Endometrial microvascular endothelial cells (primary cell): Measurements from ENCODE around the gene SEZ6. TPM values are rescaled to one million over a fixed set of nuclear protein-coding genes. Genes with fewer than 3 reads are reported as not detected.

Experiments
- in situ Hi-C: cut with HindIII; loops from 2 replicates; pipeline ENCODE4 v1.10.0; 2017; ENCODE audit warnings: low sequenced_read_pairs, low pct_unique_long_range_greater_than_20kb; ENCODE audit errors: inconsistent ontology term
- total RNA-seq: library from RNA; depleted of rRNA; stranded (reverse); fragments of >200 nt; gene quantifications from one replicate; pipeline ENCODE4 v1.2.3, GENCODE V29; 2015; ENCODE audit errors: inconsistent ontology term

SEZ6 gene
- total RNA-seq, 1 donor from 2014 or later: not detected

DNA sequence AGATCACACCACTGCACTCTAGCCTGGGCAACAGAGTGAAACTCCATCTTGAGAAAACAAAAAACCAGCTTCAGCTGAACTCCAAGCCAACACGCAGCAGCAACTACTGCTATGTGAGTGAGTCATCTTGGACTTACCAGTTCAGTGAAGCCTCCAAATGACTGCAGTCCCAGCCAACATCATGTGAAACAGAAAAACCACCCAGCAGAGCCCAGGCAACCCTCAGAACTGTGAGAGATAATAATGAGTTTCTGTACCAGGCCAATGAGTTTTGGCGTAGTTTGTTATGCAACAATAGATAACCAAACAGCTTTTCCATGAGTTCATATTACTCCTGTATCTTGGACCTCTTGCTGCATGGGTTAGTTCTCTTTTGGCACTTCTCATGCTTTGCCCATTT, 77.8 kb downstream of the SEZ6 start:
- in situ Hi-C loops: no loop called here

DNA sequence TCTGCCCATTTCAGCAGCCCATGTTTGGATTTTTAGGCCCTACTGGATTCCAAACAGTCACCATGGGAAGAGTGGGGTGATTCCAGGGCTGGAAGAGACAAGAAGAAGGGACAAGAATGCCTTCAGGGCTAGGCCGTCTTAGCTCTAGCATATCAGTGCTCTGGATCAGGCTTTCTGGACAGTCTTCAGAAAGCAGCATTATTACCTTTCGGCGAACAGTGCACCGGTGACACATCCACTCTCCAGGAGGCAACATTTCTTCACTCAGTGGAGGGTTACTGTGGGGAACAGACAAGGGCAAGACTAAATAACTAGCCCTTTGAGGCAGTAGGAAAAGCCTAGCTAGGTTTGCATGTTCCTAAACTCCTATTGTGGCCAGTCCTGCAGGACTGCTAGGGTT, 79.0 kb downstream of the SEZ6 start:
- in situ Hi-C loops: no loop called here

GRCh38 chr17:28926366-28926765, 79.5 kb downstream of the SEZ6 start:
- in situ Hi-C loops: no loop called here

DNA sequence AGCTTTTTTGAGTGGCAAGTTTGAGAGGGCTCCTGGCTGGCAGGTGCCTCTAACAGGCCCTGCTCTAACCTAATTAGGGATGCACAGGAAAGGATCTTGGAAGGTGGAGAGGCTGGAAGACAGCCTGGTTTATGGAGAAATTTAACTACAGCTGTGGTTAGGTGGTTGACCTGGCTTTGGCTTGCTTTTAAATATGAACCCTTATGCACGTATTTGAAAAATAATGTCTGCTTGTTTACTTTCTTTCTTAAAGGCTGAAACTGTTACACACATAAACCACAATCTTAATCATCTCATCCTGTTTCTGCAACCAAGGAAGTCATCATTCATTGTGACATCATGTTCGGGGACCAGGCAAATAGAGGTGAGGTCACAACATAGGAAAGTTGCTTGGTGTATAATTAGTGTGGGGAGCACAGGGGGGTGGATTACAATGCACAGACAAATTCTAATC, 79.9 kb downstream of the SEZ6 start:
- in situ Hi-C loops: no loop called here

DNA sequence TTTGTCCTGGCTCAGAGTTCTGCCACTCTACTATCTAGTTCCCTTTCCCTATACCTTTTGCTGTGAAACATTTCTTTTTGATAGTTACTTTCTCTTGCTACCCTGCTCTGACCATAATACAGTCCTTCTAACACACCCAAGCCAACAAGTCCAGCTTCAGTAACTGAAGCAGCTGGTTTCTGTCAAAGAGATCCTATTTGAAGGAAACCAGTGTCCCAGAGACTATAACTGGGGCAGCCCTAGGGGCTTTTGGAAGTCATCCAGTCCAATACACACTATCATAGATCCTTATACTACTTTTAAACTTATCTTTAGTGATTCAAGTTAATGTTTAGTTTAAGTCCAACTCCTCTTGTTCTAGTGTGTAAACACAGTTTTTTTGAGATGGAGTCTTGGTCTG, 85.6 kb downstream of the SEZ6 start:
- in situ Hi-C loops: no loop called here

DNA sequence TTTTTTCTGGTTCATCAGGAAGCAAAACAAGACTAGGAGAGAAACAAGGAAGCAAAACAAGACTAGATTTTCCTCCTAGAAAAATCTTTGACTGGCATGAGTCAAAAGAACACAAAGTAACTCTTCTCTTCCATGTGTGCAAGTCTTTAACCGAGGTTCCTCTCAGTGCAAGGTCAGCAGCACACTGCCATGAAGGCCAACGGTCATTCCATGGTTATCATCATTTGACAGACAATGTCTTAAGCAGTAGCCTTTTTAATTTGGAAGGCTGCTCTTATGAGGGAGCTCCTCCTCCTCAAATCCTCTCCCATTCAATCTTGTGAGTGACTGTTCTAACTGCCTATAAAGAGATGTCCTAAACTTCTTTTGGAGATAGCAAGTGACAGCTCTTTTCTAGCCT, 87.5 kb downstream of the SEZ6 start:
- in situ Hi-C loops: no loop called here

- in situ Hi-C loops: no loop called here
Observed at GRCh38 chr17:28917465-28917864, 88.4 kb downstream of the SEZ6 start.

GRCh38 chr17:28917029-28917428, 88.8 kb downstream of the SEZ6 start:
- in situ Hi-C loops: no loop called here

DNA sequence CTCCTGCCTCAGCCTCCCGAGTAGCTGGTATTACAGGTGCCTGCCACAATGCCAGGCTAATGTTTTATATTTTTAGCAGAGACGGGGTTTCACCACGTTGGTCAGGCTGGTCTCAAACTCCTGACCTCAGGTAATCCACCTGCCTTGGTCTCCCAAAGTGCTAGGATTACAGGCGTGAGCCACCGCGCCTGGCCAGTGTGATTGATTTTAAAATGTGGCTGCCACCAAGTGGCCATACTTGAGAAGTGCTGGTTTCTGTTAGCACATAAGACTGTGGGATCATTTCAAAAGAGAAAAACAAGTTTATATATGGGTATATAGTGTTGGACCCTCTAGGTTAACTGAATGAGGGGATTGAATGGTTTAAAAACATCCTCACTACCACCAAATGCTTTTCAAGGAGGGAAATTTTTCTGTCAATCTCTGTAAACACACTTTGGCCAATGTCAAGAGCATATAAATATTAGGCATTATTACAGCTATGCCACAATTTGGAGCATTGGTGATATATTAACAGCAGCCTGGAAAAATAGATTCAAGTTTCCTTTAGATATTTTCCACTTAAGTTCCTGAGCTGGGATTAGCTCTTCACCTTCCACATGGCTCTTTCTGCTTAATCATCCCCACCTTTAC, 89.4 kb downstream of the SEZ6 start:
- in situ Hi-C loops: no loop called here

DNA sequence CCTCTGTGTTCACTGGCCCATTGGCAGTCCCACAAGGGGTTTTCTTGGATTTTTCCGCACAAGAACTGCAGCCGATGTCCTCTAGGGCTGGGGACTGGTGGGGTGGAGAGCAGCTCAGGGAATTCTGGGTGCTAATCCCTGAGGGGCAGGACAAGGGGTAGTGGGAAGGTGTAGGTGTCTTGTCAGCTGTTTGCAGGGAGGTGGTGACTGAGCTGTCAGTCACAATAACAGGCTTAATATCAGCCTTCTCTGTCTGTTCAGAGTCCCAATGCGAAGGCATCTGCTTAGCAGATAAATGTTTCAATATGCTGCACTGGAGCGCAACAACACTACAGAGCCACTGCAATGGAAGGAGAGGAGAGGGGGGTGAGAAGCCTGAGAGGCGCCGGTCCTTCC, 92.9 kb downstream of the SEZ6 start:
- in situ Hi-C loops: no loop called here

DNA sequence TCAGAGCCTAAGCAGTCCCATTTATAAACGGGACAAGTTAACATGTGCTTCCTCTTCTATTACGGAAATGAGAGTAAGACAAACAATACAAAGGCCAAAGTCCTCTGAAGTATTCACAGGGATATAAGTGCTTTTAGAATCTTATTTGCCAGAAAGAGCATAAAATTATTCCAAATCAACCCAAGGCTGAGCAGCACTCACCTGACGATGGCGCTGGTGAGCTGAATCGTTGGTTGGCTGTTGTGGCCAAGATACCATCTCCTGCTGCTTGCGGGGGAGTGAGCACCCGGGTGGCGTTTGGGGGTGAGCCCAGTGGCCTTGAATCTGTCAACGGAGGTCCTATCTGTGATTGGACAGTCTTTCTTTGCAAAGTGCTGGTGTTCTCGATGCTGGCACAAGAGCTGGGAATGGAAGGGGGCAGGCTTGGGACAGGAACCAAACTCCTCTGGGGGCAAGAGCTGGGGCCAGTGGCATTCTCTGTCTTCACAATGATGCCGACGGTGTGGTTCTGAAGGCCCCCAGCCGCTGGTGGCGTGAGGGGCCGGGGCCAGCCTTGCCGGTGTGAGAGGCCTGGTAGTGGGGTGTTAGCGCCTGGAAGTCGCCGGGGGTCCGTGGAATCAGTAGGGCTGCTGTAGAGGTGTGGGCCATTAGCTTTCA, 93.4 kb downstream of the SEZ6 start:
- in situ Hi-C loops: no loop called here

GRCh38 chr17:28911411-28912045, 94.3 kb downstream of the SEZ6 start:
- in situ Hi-C loops: no loop called here

DNA sequence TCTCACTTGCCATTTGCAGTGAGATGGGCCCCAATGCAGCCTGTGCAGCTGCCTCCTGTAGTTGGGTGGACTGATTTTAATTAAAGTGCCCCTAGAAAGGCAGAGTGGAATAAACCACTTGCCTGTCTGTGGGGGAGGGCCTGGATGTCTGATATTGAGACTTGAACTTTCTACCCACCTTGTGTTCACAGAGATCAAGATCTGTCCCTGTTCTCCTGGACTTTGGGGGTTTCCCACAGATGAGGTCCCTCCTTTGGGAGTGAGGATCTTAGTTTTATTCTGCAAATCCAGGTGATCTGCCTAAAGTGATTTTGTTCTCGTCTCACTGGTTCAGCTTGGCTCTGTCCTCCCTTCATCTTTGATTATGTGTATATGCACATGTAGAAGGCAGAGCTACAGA, 95.3 kb downstream of the SEZ6 start:
- in situ Hi-C loops: no loop called here

GRCh38 chr17:28908640-28909167, 97.1 kb downstream of the SEZ6 start:
- in situ Hi-C loops: no loop called here

DNA sequence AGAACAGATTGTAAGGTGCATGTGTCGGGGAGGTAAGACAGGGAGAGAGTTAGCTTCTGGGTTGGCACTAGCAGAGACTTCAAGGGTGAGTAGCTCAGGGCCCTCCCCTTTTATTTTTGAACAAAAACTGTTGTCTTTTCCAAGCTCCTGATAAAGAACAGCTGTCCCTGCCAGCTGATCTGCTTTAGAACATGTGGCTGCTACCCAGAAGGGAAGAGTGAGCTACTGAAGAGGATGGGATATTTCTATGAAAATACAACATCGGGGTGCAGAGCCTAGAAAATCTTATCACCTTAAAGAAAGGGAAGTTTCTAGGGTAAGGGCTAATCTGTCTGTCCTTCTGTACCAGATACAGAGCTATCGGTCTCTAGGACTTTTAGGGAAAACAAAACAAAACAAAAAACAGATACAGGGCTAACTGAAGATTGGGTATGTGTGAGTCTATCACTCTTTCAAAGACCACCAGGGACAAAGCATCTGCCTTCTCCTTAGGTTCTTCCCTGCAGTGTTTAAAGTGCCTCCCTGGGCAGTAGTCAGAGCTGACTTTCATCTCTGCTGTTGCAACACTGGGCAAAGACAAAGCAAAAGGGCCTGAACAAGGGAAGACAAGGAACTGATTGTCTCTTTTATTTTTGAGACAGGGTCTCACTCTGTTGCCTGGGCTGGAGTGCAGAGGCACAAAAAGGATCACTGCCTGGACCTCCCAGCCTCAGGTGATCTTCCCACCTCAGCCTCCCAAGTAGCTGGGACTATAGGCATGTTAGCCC, 97.9 kb downstream of the SEZ6 start:
- in situ Hi-C loops: no loop called here

DNA sequence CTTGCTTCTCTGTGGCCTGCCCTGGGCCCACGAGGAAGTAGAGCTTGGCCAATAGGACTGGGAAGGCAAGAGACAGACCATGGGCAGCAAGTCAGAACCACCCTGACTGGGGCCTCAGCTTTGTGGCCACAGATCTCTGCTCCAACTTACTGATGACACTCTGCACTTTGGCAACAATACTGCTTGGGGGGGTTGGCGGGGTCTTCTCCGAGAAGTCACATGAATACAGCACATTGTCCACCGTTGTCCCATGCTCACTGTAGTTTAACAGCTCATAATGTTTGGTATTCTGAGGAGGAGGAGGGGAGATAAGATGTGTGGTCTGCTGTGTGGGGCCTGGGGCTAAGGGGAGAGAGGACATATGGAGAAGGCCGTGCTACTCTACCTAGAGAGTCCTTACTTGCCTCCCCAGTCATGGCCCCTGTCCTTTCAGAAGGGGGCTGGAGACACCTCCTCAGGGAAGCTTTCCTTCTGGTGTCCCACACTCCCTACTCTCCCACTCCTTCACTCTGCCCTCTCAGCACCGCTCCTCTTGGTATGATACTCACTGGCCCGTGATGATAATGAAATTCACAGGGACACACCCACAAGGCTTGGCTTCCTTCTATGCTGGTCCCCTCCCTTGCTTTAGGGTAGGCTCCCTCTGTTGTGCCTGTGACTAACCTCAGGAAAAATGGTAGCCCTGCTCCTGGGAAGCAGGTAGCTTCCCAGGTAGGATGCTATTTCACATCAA, 99.0 kb downstream of the SEZ6 start:
- in situ Hi-C loops: no loop called here

GRCh38 chr17:28906276-28906675, 99.6 kb downstream of the SEZ6 start:
- in situ Hi-C loops: no loop called here
